ENCODE data around the gene RAB7A. TPM values are rescaled to one million over a fixed set of nuclear protein-coding genes. Genes with fewer than 3 reads are reported as not detected.
"Not testable (repeated sequence)": the region's sequence is repeated elsewhere in the genome, so short reads cannot be mapped to it uniquely, and the experiment has no call there.

RAB7A gene
- total and polyA plus RNA-seq, 2 experiments from 2014 or later = 89.8 to 156 TPM

GRCh38 chr3:128770387-128770786 lies 44.4 kb downstream of the RAB7A start:
- Histone ChIP-seq H3K27ac (ENCODE audit: low read depth) (no peak overlapping the region), H3K9me2 (ENCODE audit: insufficient read depth) (no peaks in the 10 kb centered on the region), H3K27me3 (ENCODE audit: insufficient read depth) (no peaks in the 10 kb centered on the region), H3F3A (replicated peaks; ENCODE audit: low read depth) (no peaks in the 10 kb centered on the region; the same call in 1 of the 2 replicates), H4K20me1 (replicated peaks; ENCODE audit: insufficient read depth) (peaks cover 55% of the 10 kb centered on the region), H3K79me2 (replicated peaks; ENCODE audit: insufficient read depth) (peaks cover 94% of the 10 kb centered on the region), H3K4me1 (ENCODE audit: insufficient read depth) (peaks cover 21% of the 10 kb centered on the region), H2AFZ (no peak overlapping the region), H3K36me3 (ENCODE audit: insufficient read depth) (no peaks in the 10 kb centered on the region), H3K4me2 (no peak overlapping the region), H3K4me3 (no peak overlapping the region)
- peaks cover 55% of the 10 kb centered on the region for H3K4me1 Mint-ChIP-seq
- H3K27me3 Mint-ChIP-seq (ENCODE audit: insufficient read depth, low read depth, poor library complexity) = peaks cover 6% of the 10 kb centered on the region
- TF ChIP-seq, protein P1, sequence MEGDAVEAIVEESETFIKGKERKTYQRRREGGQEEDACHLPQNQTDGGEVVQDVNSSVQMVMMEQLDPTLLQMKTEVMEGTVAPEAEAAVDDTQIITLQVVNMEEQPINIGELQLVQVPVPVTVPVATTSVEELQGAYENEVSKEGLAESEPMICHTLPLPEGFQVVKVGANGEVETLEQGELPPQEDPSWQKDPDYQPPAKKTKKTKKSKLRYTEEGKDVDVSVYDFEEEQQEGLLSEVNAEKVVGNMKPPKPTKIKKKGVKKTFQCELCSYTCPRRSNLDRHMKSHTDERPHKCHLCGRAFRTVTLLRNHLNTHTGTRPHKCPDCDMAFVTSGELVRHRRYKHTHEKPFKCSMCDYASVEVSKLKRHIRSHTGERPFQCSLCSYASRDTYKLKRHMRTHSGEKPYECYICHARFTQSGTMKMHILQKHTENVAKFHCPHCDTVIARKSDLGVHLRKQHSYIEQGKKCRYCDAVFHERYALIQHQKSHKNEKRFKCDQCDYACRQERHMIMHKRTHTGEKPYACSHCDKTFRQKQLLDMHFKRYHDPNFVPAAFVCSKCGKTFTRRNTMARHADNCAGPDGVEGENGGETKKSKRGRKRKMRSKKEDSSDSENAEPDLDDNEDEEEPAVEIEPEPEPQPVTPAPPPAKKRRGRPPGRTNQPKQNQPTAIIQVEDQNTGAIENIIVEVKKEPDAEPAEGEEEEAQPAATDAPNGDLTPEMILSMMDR (conservative IDR thresholded peaks at IDR 0.05; ENCODE audit: low read depth in 2 of 2) = no peak
- TF ChIP-seq NANOG (IDR thresholded peaks at IDR 0.05; ENCODE audit: borderline replicate concordance) (no peak), JUNB (IDR thresholded peaks at IDR 0.05; ENCODE audit: unreplicated experiment) (no peak), EZH2phosphoT487 (IDR thresholded peaks at IDR 0.05; ENCODE audit: unreplicated experiment) (no peak), ZNF114 (CRISPR knock-in tag; IDR thresholded peaks at IDR 0.05) (no peak), CREB1 (CRISPR knock-in tag; IDR thresholded peaks at IDR 0.05; ENCODE audit: low read depth) (no peak), EZH2 (IDR thresholded peaks at IDR 0.05; ENCODE audit: low read depth, unreplicated experiment) (no peak), STAT1 (IDR thresholded peaks at IDR 0.05; ENCODE audit: unreplicated experiment) (no peak), ZNF331 (CRISPR knock-in tag; IDR thresholded peaks at IDR 0.05; ENCODE audit: low read depth) (no peak), ETS1 (IDR thresholded peaks at IDR 0.05) (no peak), POLR2AphosphoS5 (IDR thresholded peaks at IDR 0.05; ENCODE audit: low read depth) (no peak), ZNF462 (CRISPR knock-in tag; IDR thresholded peaks at IDR 0.05) (no peak)
- H3K9me3 Mint-ChIP-seq = peaks cover 16% of the 10 kb centered on the region
- H3K4me3 Mint-ChIP-seq = no peak overlapping the region
- H3K27ac Mint-ChIP-seq = no peak overlapping the region
- peaks cover 29% of the 10 kb centered on the region for H3K36me3 Mint-ChIP-seq (ENCODE audit: low read depth)
- ATAC-seq (no peak), DNase-seq (ENCODE audit: low spot score) (no peak)

- H3K27ac ChIP-seq (ENCODE audit: low read depth); H3K4me3 ChIP-seq; DNase-seq (ENCODE audit: low spot score); H3K4me2 ChIP-seq; H2AFZ ChIP-seq; H3K27ac Mint-ChIP-seq; H3K27me3 Mint-ChIP-seq (ENCODE audit: insufficient read depth, low read depth, poor library complexity); H3K9me2 ChIP-seq (ENCODE audit: insufficient read depth); H3K36me3 ChIP-seq (ENCODE audit: insufficient read depth); ATAC-seq; H3K4me3 Mint-ChIP-seq; H3F3A ChIP-seq (replicated peaks; ENCODE audit: low read depth); H3K27me3 ChIP-seq (ENCODE audit: insufficient read depth): not testable (repeated sequence)
- Mint-ChIP-seq H3K4me1 (peaks cover 39% of the 10 kb centered on the region), H3K36me3 (ENCODE audit: low read depth) (peaks cover 30% of the 10 kb centered on the region), H3K9me3 (peaks cover 16% of the 10 kb centered on the region)
- H4K20me1 ChIP-seq (replicated peaks; ENCODE audit: insufficient read depth) = peaks cover 58% of the 10 kb centered on the region
- peaks cover 20% of the 10 kb centered on the region for H3K4me1 ChIP-seq (ENCODE audit: insufficient read depth)
- peaks cover 94% of the 10 kb centered on the region for H3K79me2 ChIP-seq (replicated peaks; ENCODE audit: insufficient read depth)
Observed at GRCh38 chr3:128773189-128773588, 47.2 kb downstream of the RAB7A start.
